GM12801 (cell line): ENCODE data around the gene STRN3.

Source experiments
- TF ChIP-seq, protein P1 (sequence below): IDR thresholded peaks from one replicate; pipeline ENCODE4 v1.5.1; 2011; ENCODE audit warnings: control low read depth; ENCODE audit not compliant: insufficient read length; ENCODE audit errors: extremely low read depth

The STRN3 gene

DNA sequence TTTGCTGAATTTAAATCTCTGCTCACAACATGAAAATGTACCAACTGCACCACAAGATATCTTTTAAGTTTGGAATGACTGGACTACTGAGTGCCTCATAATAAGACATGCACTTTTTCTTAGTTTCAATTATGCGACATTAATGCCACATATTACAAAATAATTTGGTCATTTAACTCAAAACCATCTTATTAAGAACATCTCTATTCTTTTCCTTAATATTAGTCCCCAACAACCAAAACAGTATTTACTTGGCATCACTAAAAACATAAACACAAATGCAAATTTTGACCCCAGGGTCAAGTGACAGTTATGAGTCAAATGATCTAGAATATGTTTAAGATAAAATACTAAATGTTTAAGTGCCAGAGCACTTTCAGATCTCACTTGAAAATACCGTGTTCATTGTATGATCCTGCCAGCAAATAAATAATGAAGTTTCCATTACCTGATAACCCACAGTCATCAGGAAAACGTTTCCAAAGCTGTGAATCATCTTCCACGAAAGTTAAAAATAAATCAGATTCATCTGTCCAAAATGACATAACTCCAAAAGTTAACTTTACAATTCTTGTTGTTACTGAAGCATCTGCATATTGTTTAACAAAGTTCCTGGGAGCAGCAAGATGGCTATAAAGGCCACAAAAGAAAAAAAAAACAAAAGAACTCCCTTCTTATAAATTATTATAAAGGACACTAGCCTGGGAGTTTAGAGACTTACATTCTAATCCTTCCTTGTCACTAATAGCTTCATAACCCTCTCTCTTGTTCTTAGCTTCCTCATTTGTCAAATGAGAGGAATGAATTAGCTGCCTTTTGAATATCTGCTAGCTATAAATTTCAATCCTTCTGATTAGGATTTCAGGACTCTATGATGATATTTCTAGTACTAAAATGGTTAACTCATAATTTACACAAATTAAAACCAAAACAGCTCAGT, 31.2 kb downstream of the STRN3 start:
- TF ChIP-seq, protein P1, sequence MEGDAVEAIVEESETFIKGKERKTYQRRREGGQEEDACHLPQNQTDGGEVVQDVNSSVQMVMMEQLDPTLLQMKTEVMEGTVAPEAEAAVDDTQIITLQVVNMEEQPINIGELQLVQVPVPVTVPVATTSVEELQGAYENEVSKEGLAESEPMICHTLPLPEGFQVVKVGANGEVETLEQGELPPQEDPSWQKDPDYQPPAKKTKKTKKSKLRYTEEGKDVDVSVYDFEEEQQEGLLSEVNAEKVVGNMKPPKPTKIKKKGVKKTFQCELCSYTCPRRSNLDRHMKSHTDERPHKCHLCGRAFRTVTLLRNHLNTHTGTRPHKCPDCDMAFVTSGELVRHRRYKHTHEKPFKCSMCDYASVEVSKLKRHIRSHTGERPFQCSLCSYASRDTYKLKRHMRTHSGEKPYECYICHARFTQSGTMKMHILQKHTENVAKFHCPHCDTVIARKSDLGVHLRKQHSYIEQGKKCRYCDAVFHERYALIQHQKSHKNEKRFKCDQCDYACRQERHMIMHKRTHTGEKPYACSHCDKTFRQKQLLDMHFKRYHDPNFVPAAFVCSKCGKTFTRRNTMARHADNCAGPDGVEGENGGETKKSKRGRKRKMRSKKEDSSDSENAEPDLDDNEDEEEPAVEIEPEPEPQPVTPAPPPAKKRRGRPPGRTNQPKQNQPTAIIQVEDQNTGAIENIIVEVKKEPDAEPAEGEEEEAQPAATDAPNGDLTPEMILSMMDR, result no peak

DNA sequence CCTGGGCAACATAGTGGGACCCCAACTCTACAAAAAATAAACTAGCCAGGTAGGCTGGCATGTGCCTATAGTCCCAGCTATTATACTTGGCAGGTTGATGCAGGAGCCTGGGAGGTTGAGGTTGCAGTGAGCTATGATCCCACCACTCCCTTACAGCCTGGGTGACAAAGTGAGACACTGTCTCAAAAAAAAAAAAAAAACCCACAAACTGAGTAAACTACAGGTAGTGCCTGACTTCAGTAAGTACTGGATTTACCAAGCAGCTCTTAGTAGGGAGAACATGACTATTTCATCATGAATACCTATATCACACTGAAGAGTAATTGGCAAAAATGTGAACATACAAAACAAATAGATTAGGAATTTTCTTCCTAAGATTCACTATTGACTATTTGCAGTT, 33.1 kb downstream of the STRN3 start:
- TF ChIP-seq, protein P1, result no peak

DNA sequence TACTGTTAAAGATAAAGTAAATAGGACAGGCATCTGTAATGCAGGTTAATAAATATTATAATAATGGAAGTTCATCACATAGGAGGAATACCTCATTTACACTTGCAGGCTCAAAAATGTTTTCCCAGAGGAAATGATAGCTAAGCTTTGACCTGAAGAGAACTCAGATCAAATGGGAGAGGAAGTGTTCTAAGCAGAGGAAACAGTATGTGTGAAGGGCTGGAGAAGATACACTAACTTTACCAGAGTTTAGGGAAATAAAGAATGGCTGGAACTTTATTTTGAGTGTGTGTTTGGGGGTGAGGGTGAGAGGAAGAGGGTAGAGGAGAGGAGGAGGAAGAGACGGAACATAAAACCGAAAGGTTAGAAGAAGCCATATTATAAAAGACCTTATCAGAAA, 34.8 kb downstream of the STRN3 start:
- TF ChIP-seq, protein P1, result no peak

DNA sequence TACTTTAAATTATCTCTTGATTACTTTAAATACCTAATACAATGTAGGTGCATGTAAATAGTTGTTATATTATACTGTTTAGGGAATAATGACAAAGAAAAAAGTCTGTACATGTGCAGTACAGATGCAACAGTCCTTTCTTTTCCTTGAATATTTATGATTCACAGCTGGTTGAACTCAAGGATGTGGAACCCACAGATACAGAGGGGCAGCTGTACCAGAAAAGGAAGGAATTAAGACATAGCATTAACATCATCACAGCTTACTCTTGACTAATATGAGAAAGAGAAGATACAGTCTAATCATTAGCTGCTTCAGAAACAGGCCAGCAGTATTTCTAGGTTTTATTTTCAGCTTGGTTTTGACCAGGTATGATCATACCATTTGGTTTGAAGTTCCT, 35.4 kb downstream of the STRN3 start:
- TF ChIP-seq, protein P1, result no peak

DNA sequence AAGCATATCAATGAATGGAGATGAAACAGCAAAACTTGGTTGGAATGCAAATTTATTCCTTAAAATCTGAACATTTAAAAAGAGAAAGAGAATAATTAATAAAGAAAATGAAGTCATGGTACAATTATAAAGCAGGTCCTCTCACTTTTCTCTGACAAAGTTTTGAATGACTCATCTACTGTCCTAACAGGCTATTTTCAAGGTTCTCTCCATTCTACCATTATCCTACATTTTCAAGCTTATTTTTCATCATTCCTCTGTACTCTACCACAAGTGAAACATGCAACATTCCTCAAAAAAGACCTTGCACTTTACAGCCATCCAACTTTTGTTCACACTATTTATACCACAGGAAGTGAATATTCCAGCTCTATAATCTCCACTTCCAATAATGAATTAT, 37.7 kb downstream of the STRN3 start:
- TF ChIP-seq, protein P1, result no peak

DNA sequence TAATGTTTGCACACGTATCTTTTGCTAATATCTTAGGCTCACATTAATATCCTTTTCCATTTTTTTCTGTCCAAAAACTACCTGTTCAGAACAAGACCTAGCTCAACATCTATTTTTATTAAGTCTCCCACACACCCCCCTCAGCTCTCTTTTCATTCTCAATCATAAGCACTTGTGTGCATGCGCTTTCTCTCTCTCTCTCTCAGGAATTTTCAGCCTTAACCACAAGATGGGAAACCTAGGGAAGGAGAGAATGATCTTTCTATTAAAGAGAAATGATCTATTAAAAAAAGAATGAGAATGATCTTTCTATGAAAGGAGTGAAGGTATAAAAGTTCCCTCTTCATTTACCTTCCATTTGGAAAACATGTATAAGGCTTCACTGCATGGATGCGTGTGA, 40.4 kb downstream of the STRN3 start:
- TF ChIP-seq, protein P1, result no peak

DNA sequence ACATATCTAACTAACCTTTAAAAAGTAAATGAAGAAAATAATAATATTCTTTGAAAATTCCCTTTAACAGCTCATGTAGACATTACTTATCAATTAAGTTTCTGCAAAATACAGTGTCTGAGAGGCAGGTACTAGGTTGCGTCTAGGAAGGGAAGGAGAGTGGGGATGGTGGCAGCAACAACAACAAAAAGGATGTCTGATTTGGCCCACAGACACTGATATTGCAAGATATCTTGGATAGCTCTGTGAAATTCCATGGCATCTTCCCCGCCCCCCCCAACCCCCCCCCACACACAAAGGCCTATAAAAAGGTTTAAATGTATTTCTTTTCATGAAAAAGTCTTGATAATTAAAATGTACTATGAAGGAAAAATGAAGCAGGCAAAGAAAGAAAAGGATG, 42.3 kb downstream of the STRN3 start:
- TF ChIP-seq, protein P1, result no peak
